Lower leg skin (tissue), 4 donors: ENCODE results near the gene DPT. TPM values are rescaled to one million over a fixed set of nuclear protein-coding genes. Genes with fewer than 3 reads are reported as not detected.

ENCODE experiments used
- DNase-seq, 2 donors: peaks; one replicate each; pipeline ENCODE4 v3.0.0-alpha.2; 2019; ENCODE audit warnings: low spot score in 2 of 2
- H3K4me3 ChIP-seq: fragments of 200-600 bp; sonication (generic); 2 replicates; pipeline ENCODE4 v1.5.1; 2017; ENCODE audit warnings: mild to moderate bottlenecking, low read depth; ENCODE audit not compliant: poor library complexity, severe bottlenecking
- POLR2A ChIP-seq, 2 donors: fragments of 450-650 bp; IDR thresholded peaks; one replicate each; pipeline ENCODE4 v1.6.1; 2016 to 2017; ENCODE audit warnings: antibody characterized with exemption in 2 of 2, mild to moderate bottlenecking in 1 of 2, moderate library complexity in 1 of 2
- WGBS, 2 donors: methylation state at CpG; one replicate each; pipeline ENCODE4 v1.1.5; 2018; 5-methylcytosine and 5-hydroxymethylcytosine counted together
- intact Hi-C: fragments of 100-400 bp; cut with DNase I; formaldehyde crosslinking; loops from one replicate; pipeline ENCODE4 v1.15.0; 2023; ENCODE audit warnings: low total_unique reads
- total RNA-seq, 4 donors: library from RNA; depleted of rRNA; stranded (reverse); fragments of >200 nt; gene quantifications; one replicate each; pipeline ENCODE4 v1.1.0, GENCODE V29; 2016
- TF ChIP-seq, protein P1 (sequence below), 3 donors: fragments of 450-650 bp; IDR thresholded peaks; one replicate each; pipeline ENCODE4 v1.5.1; 2016; ENCODE audit warnings: antibody characterized with exemption in 3 of 3, mild to moderate bottlenecking in 3 of 3, moderate library complexity in 2 of 3

The DPT gene
- total RNA-seq, 4 donors from 2014 or later, result 6.1 to 32.9 (median 19.1) TPM

- no peak for TF ChIP-seq POLR2A (IDR thresholded peaks at IDR 0.05)
- TF ChIP-seq, protein P1, sequence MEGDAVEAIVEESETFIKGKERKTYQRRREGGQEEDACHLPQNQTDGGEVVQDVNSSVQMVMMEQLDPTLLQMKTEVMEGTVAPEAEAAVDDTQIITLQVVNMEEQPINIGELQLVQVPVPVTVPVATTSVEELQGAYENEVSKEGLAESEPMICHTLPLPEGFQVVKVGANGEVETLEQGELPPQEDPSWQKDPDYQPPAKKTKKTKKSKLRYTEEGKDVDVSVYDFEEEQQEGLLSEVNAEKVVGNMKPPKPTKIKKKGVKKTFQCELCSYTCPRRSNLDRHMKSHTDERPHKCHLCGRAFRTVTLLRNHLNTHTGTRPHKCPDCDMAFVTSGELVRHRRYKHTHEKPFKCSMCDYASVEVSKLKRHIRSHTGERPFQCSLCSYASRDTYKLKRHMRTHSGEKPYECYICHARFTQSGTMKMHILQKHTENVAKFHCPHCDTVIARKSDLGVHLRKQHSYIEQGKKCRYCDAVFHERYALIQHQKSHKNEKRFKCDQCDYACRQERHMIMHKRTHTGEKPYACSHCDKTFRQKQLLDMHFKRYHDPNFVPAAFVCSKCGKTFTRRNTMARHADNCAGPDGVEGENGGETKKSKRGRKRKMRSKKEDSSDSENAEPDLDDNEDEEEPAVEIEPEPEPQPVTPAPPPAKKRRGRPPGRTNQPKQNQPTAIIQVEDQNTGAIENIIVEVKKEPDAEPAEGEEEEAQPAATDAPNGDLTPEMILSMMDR (IDR thresholded peaks at IDR 0.05), result no peak
- DNase-seq, result no peak
- no peak overlapping the region for H3K4me3 ChIP-seq
- intact Hi-C loops, result no loop called here
These were observed 57.2 kb downstream of the DPT start for GRCh38 chr1:168671782-168672181.

GRCh38 chr1:168665975-168666374, 63.0 kb downstream of the DPT start:
- TF ChIP-seq, protein P1 (IDR thresholded peaks at IDR 0.05), result no peak
- TF ChIP-seq POLR2A (IDR thresholded peaks at IDR 0.05), result no peak
- 48 to 60% methylated on average over 1 of the region's 1 CpG for WGBS, 2 donors
- intact Hi-C loops, result no loop called here
- no peak overlapping the region for H3K4me3 ChIP-seq
- no peak for DNase-seq

- TF ChIP-seq, protein P1 (IDR thresholded peaks at IDR 0.05), result no peak
- TF ChIP-seq POLR2A (IDR thresholded peaks at IDR 0.05), result no peak
- 69 to 86% methylated on average over 3 of the region's 3 CpGs for WGBS, 2 donors
- H3K4me3 ChIP-seq, result no peak overlapping the region
- intact Hi-C loops, result no loop called here
- DNase-seq, result no peak
These were observed 64.8 kb downstream of the DPT start for GRCh38 chr1:168664069-168664834.

GRCh38 chr1:168656485-168656884, 72.5 kb downstream of the DPT start:
- intact Hi-C loops, result no loop called here
- no peak overlapping the region for H3K4me3 ChIP-seq
- 73 to 75% methylated on average over 1 of the region's 1 CpG for WGBS, 2 donors
- DNase-seq, result no peak
- TF ChIP-seq, protein P1 (IDR thresholded peaks at IDR 0.05), result no peak
- TF ChIP-seq POLR2A (IDR thresholded peaks at IDR 0.05), result no peak

DNA sequence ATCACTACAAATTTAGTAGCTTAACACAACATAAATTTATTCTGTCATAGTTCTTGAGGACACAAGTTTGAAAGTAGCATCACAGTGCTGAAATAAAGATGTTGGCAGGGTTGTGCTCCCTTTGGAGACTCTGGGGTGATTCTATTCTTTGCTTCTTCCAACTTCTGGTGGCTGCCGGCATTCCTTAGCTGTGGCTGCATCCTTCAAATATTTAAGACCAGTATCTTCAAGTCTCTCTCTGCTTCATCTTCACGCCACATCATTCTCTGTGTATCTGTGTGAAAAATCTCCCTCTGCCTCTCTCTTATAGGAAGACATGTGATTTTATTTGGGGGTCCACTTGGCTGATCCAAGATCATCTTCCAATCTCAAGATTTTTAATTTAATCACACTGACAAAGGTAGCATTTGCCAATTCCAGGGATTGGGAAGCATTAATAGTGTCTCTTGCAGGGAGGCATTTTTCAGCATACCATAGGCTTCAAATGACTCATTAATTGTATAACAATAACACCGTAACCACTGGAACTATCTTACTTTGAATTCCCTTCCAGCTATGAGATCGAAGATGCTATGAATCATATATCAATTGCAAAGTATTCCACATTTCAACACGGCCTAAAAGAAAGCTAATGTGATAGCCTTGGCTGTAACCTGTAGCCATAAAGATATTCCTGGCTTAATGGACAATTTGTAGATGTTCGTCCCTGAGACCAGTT, 74.6 kb downstream of the DPT start:
- DNase-seq, result no peak
- WGBS, 2 donors, result 78 to 82% methylated on average over 6 of the region's 6 CpGs
- TF ChIP-seq, protein P1 (IDR thresholded peaks at IDR 0.05), result no peak
- no peak for TF ChIP-seq POLR2A (IDR thresholded peaks at IDR 0.05)
- H3K4me3 ChIP-seq, result no peak overlapping the region
- intact Hi-C loops, result no loop called here
